Measurements from ENCODE around the gene CNOT6.

- no peak for TF ChIP-seq CTCF (conservative IDR thresholded peaks at IDR 0.05; ENCODE audit: low read depth, low read length)
- TF ChIP-seq EZH2 (IDR thresholded peaks at IDR 0.05; ENCODE audit: borderline replicate concordance, low read depth, low read length, poor library complexity, severe bottlenecking), result no peak
Observed at GRCh38 chr5:180557217-180557809, 63.1 kb downstream of the CNOT6 start.
